GM23338 (cell line): ENCODE results near the gene EPG5. TPM values are rescaled to one million over a fixed set of nuclear protein-coding genes. Genes with fewer than 3 reads are reported as not detected.

Source experiments
- ATAC-seq: fragments of 200-7000 bp; cut with Tn5 transposase; 3 replicates; pipeline ENCODE4 v1.9.1; 2020
- DNase-seq: peaks from one replicate; pipeline ENCODE4 v3.0.0-alpha.2; 2015; ENCODE audit warnings: low spot score
- H2AFZ ChIP-seq: fragments of 200-600 bp; sonication (generic); 2 replicates; pipeline ENCODE4 v1.8.0; 2016; ENCODE audit warnings: antibody characterized with exemption, mild to moderate bottlenecking, moderate library complexity
- H3F3A ChIP-seq: fragments of 200-600 bp; sonication (generic); replicated peaks from 2 replicates; pipeline ENCODE4 v1.8.0; 2017; ENCODE audit warnings: antibody characterized with exemption, mixed run types, low read depth
- H3K27ac ChIP-seq: fragments of 200-600 bp; sonication (generic); 2 replicates; pipeline ENCODE4 v1.6.1; 2016; ENCODE audit warnings: low read depth
- H3K27me3 ChIP-seq: fragments of 200-600 bp; sonication (generic); 2 replicates; pipeline ENCODE4 v1.8.0; 2016; ENCODE audit warnings: mild to moderate bottlenecking, mixed run types, moderate library complexity; ENCODE audit not compliant: insufficient read depth
- H3K36me3 ChIP-seq: fragments of 200-600 bp; sonication (generic); 2 replicates; pipeline ENCODE4 v1.8.0; 2016; ENCODE audit warnings: mild to moderate bottlenecking; ENCODE audit not compliant: insufficient read depth
- H3K4me1 ChIP-seq: fragments of 200-600 bp; sonication (generic); 2 replicates; pipeline ENCODE4 v1.8.0; 2016; ENCODE audit warnings: mild to moderate bottlenecking, moderate library complexity; ENCODE audit not compliant: insufficient read depth
- H3K4me2 ChIP-seq: fragments of 200-600 bp; sonication (generic); 2 replicates; pipeline ENCODE4 v1.7.1; 2017; ENCODE audit warnings: mixed run types
- H3K4me3 ChIP-seq: fragments of 200-600 bp; sonication (generic); 2 replicates; pipeline ENCODE4 v1.6.1; 2016; ENCODE audit warnings: mixed run types
- H3K79me2 ChIP-seq: fragments of 200-600 bp; sonication (generic); replicated peaks from 2 replicates; pipeline ENCODE4 v1.8.0; 2017; ENCODE audit warnings: mild to moderate bottlenecking; ENCODE audit not compliant: insufficient read depth
- H3K9me2 ChIP-seq: fragments of 200-600 bp; sonication (generic); 2 replicates; pipeline ENCODE4 v1.8.0; 2017; ENCODE audit not compliant: insufficient read depth
- H4K20me1 ChIP-seq: fragments of 200-600 bp; sonication (generic); replicated peaks from 2 replicates; pipeline ENCODE4 v1.8.0; 2017; ENCODE audit warnings: mild to moderate bottlenecking; ENCODE audit not compliant: insufficient read depth
- H3K27ac Mint-ChIP-seq: 2 replicates; pipeline ENCODE4 v1.8.0; 2020; ENCODE audit warnings: inconsistent platforms, mild to moderate bottlenecking, moderate library complexity, mixed read lengths
- H3K27me3 Mint-ChIP-seq: 3 replicates; pipeline ENCODE4 v1.8.0; 2022; ENCODE audit warnings: low read depth, mild to moderate bottlenecking, moderate library complexity, mixed read lengths, inconsistent platforms; ENCODE audit not compliant: insufficient read depth, poor library complexity
- H3K36me3 Mint-ChIP-seq: 3 replicates; pipeline ENCODE4 v1.8.0; 2021; ENCODE audit warnings: low read depth, mild to moderate bottlenecking, inconsistent platforms, moderate library complexity, mixed read lengths
- H3K4me1 Mint-ChIP-seq: 3 replicates; pipeline ENCODE4 v1.8.0; 2020; ENCODE audit warnings: mild to moderate bottlenecking, inconsistent platforms, mixed read lengths
- H3K4me3 Mint-ChIP-seq: 3 replicates; pipeline ENCODE4 v1.8.0; 2021; ENCODE audit warnings: moderate library complexity, mild to moderate bottlenecking, inconsistent platforms, mixed read lengths
- H3K9me3 Mint-ChIP-seq: 3 replicates; pipeline ENCODE4 v1.8.0; 2020; ENCODE audit warnings: moderate library complexity, mild to moderate bottlenecking, inconsistent platforms, mixed read lengths
- CREB1 ChIP-seq: fragments of 250-450 bp; sonication (Bioruptor Pico); IDR thresholded peaks from 2 replicates; pipeline ENCODE4 v1.5.0; 2020; ENCODE audit warnings: low read depth, mild to moderate bottlenecking, moderate library complexity
- CTCF ChIP-seq, 2 experiments: fragments of 200-600 bp in 1 of 2; sonication (generic) in 1 of 2; conservative IDR thresholded peaks; 2 replicates each; pipeline versions ENCODE4 v1.5.1 to v1.6.1; 2016 to 2017; ENCODE audit warnings: antibody characterized with exemption in 2 of 2, low read depth in 2 of 2, mild to moderate bottlenecking in 2 of 2, moderate library complexity in 1 of 2
- ETS1 ChIP-seq: IDR thresholded peaks from 2 replicates; pipeline ENCODE4 v1.6.1; 2016; ENCODE audit warnings: antibody characterized with exemption
- EZH2 ChIP-seq: fragments of 200-600 bp; sonication (generic); IDR thresholded peaks from one replicate; pipeline ENCODE4 v1.8.0; 2017; ENCODE audit warnings: antibody characterized with exemption, mild to moderate bottlenecking, low read depth; ENCODE audit not compliant: unreplicated experiment
- EZH2phosphoT487 ChIP-seq: fragments of 200-600 bp; sonication (generic); IDR thresholded peaks from one replicate; pipeline ENCODE4 v1.8.1; 2018; ENCODE audit warnings: antibody characterized with exemption; ENCODE audit not compliant: unreplicated experiment
- JUNB ChIP-seq: IDR thresholded peaks from one replicate; pipeline ENCODE4 v1.6.1; 2016; ENCODE audit warnings: antibody characterized with exemption; ENCODE audit not compliant: unreplicated experiment
- NANOG ChIP-seq: IDR thresholded peaks from 2 replicates; pipeline ENCODE4 v1.6.1; 2016; ENCODE audit warnings: antibody characterized with exemption, borderline replicate concordance
- POLR2AphosphoS5 ChIP-seq: IDR thresholded peaks from 2 replicates; pipeline ENCODE4 v1.6.1; 2016; ENCODE audit warnings: antibody characterized with exemption, low read depth
- REST ChIP-seq: IDR thresholded peaks from one replicate; pipeline ENCODE4 v1.6.1; 2018; ENCODE audit warnings: antibody characterized with exemption; ENCODE audit not compliant: unreplicated experiment
- STAT1 ChIP-seq: IDR thresholded peaks from one replicate; pipeline ENCODE4 v1.6.1; 2016; ENCODE audit warnings: antibody characterized with exemption; ENCODE audit not compliant: unreplicated experiment
- ZNF114 ChIP-seq: fragments of 250-450 bp; sonication (Bioruptor Pico); IDR thresholded peaks from 2 replicates; pipeline ENCODE4 v1.5.0; 2020; ENCODE audit warnings: mild to moderate bottlenecking, moderate library complexity
- ZNF331 ChIP-seq: fragments of 250-450 bp; sonication (Bioruptor Pico); IDR thresholded peaks from 2 replicates; pipeline ENCODE4 v1.5.0; 2020; ENCODE audit warnings: low read depth, mild to moderate bottlenecking, moderate library complexity
- ZNF462 ChIP-seq: fragments of 250-450 bp; sonication (Bioruptor Pico); IDR thresholded peaks from 2 replicates; pipeline ENCODE4 v1.5.0; 2020; ENCODE audit warnings: mild to moderate bottlenecking, moderate library complexity
- polyA plus RNA-seq: library from polyadenylated mRNA; unstranded; fragments of >200 nt; fragmentation: Nextera tagmentation; extraction: Ambion mirVana; gene quantifications from 2 replicates; pipeline ENCODE4 v1.2.1, GENCODE V29; 2016
- total RNA-seq: library from RNA; depleted of rRNA; stranded (reverse); fragments of >200 nt; shearing (Covaris generic); gene quantifications from 2 replicates; pipeline ENCODE4 v1.2.3, GENCODE V29; 2014

EPG5 gene
- total and polyA plus RNA-seq, 2 experiments from 2014 or later: 4.1 to 29.2 TPM

- Mint-ChIP-seq H3K9me3 (no peaks in the 10 kb centered on the region), H3K4me3 (no peak overlapping the region), H3K27ac (no peak overlapping the region), H3K36me3 (no peaks in the 10 kb centered on the region), H3K27me3 (peaks cover 14% of the 10 kb centered on the region), H3K4me1 (peaks cover 18% of the 10 kb centered on the region)
- ATAC-seq (no peak), DNase-seq (no peak)
- no peak overlapping the region for H3K4me2 ChIP-seq
- H2AFZ ChIP-seq: no peak overlapping the region
- H3K79me2 ChIP-seq: no peaks in the 10 kb centered on the region
- no peaks in the 10 kb centered on the region for H4K20me1 ChIP-seq
- 0 out of 2 replicates have a peak, but pooled peaks cover 4% of the 10 kb centered on the region for H3F3A ChIP-seq
- TF ChIP-seq EZH2phosphoT487: no peak
- no peak for TF ChIP-seq ZNF114 (CRISPR knock-in tag)
- no peak for TF ChIP-seq REST
- no peak for TF ChIP-seq EZH2
- TF ChIP-seq ZNF331 (CRISPR knock-in tag): no peak
- no peak for TF ChIP-seq CREB1 (CRISPR knock-in tag)
- no peak for TF ChIP-seq CTCF (conservative IDR thresholded peaks at IDR 0.05; ENCODE audit: low read depth in 2 of 2)
- TF ChIP-seq ETS1: no peak
- TF ChIP-seq NANOG: no peak
- TF ChIP-seq POLR2AphosphoS5: no peak
- no peak for TF ChIP-seq JUNB
- no peak for TF ChIP-seq ZNF462 (CRISPR knock-in tag)
- TF ChIP-seq STAT1: no peak
- H3K27me3 ChIP-seq: peaks cover 24% of the 10 kb centered on the region
- H3K4me3 ChIP-seq: no peak overlapping the region
- H3K4me1 ChIP-seq: peaks cover 15% of the 10 kb centered on the region; the same call in 1 of the 2 replicates
- no peaks in the 10 kb centered on the region for H3K9me2 ChIP-seq
- H3K27ac ChIP-seq: no peak overlapping the region
- no peaks in the 10 kb centered on the region for H3K36me3 ChIP-seq
Observed at GRCh38 chr18:45833846-45834245, 133.3 kb downstream of the EPG5 start.
